ENCODE results near the gene GAS7. TPM values are rescaled to one million over a fixed set of nuclear protein-coding genes. Genes with fewer than 3 reads are reported as not detected.

Gene GAS7
- total and polyA plus RNA-seq, 10 of the 15 experiments (the other 5 are each of a cell fraction or from before 2014, with no cell fraction given) = 2.3 to 53.4 (median 24.0) TPM

GRCh38 chr17:10089196-10089804, 109.1 kb downstream of the GAS7 start:
- in situ Hi-C loops (cut with MboI) = no loop called here
- no peak overlapping the region for H3K4me2 ChIP-seq (ENCODE audit: control insufficient read depth, insufficient read depth)
- intact Hi-C loops (cut with micrococcal nuclease; ENCODE audit: unreplicated experiment) = no loop called here
- no peak for DNase-seq (ENCODE audit: low read depth, low spot score)
- no peak overlapping the region for H2AFZ ChIP-seq (ENCODE audit: control insufficient read depth, low read depth, low read length)
- H4K20me1 ChIP-seq (ENCODE audit: control insufficient read depth, insufficient read depth) = no peaks in the 10 kb centered on the region
- CTCF ChIA-PET = no interaction called here
- H3K9ac ChIP-seq (ENCODE audit: control insufficient read depth, insufficient read depth, low read length) = no peak overlapping the region
- H3K79me2 ChIP-seq (ENCODE audit: control insufficient read depth, insufficient read depth, low read length) = no peaks in the 10 kb centered on the region
- no peak for FAIRE-seq
- no peak for ATAC-seq
- no peaks in the 10 kb centered on the region; the same call in 2 of the 3 replicates for H3K9me3 ChIP-seq (replicated peaks; ENCODE audit: control insufficient read depth, insufficient read depth, low read length)
- POLR2A ChIA-PET = no interaction called here
- no peaks in the 10 kb centered on the region; the same call in 1 of the 2 replicates for H3K4me1 ChIP-seq (ENCODE audit: control insufficient read depth, insufficient read depth, low read length)
- H3K27ac ChIP-seq (ENCODE audit: control insufficient read depth, insufficient read depth) = no peak overlapping the region
- peaks cover 0 to 2% of the 10 kb centered on the region in 2 experiments; a peak in 1 of 4 replicates for H3K27me3 ChIP-seq (replicated peaks in 1 of 2; ENCODE audit: control insufficient read depth in 2 of 2, insufficient read depth in 2 of 2, low read length in 1 of 2)
- no peaks in the 10 kb centered on the region for H3K36me3 ChIP-seq (ENCODE audit: control insufficient read depth in 2 of 2, insufficient read depth in 2 of 2, low read length in 1 of 2)
- BruUV-seq (replicated peaks) = no TSS peak
- no peak overlapping the region for H3K4me3 ChIP-seq
- SMC1A ChIA-PET (ENCODE audit: uncharacterized antibody, unreplicated experiment) = no interaction called here
- RAD21 ChIA-PET (ENCODE audit: unreplicated experiment) = no interaction called here
- 26% methylated on average over 4 of the region's 4 CpGs for WGBS (ENCODE audit: insufficient coverage, insufficient replicate concordance, low lambda C conversion rate, missing lambda C conversion rate)
- TF ChIP-seq RUNX3 (IDR thresholded peaks at IDR 0.05; ENCODE audit: low read length) (no peak), BCL3 (IDR thresholded peaks at IDR 0.05; ENCODE audit: borderline replicate concordance, insufficient read depth, low read depth, low read length, poor library complexity, severe bottlenecking) (no peak), ATF3 (IDR thresholded peaks at IDR 0.05; ENCODE audit: borderline replicate concordance, extremely low read depth, low read depth, low read length) (no peak), ASH2L (IDR thresholded peaks at IDR 0.05; ENCODE audit: borderline replicate concordance, low read depth) (no peak), CUX1 (IDR thresholded peaks at IDR 0.05; ENCODE audit: insufficient replicate concordance, low read depth, low read length) (no peak), MLLT1 (IDR thresholded peaks at IDR 0.05) (no peak), SMAD5 (IDR thresholded peaks at IDR 0.05; ENCODE audit: low read depth) (no peak), RCOR1 (conservative IDR thresholded peaks at IDR 0.05; ENCODE audit: low read depth, low read length) (no peak), SREBF1 (IDR thresholded peaks at IDR 0.05; ENCODE audit: low read length) (no peak), SP1 (IDR thresholded peaks at IDR 0.05; ENCODE audit: low read depth, low read length) (no peak), ETV6 (conservative IDR thresholded peaks at IDR 0.05 in 1 of 2, IDR thresholded peaks at IDR 0.05 in 1 of 2; ENCODE audit: borderline replicate concordance in 1 of 2, low read depth in 1 of 2) (no peak), EZH2 (IDR thresholded peaks at IDR 0.05; ENCODE audit: borderline replicate concordance, control insufficient read depth, low read depth, low read length) (no peak), SIN3A (IDR thresholded peaks at IDR 0.05; ENCODE audit: low read depth, low read length) (no peak), KLF5 (IDR thresholded peaks at IDR 0.05; ENCODE audit: partially characterized antibody) (no peak), CBX5 (IDR thresholded peaks at IDR 0.05; ENCODE audit: low read depth) (no peak)
